Adrenal gland (tissue), 5 donors: ENCODE results near the gene FAM120B.

Experiments used
- CTCF ChIP-seq, 6 experiments: fragments of 450-650 bp in 4 of 6; fragments of 200-600 bp in 2 of 6; sonication (generic) in 1 of 6; IDR thresholded peaks; 1 replicate in 5 of 6; 2 replicates in 1 of 6; pipeline versions ENCODE4 v1.5.1 to v1.8.0; 2016 to 2021; ENCODE audit warnings: antibody characterized with exemption in 6 of 6, mild to moderate bottlenecking in 2 of 6, moderate library complexity in 1 of 6
- POLR2A ChIP-seq, 2 donors: fragments of 450-650 bp; IDR thresholded peaks; one replicate each; pipeline ENCODE4 v1.6.1; 2017; ENCODE audit warnings: antibody characterized with exemption in 2 of 2, mild to moderate bottlenecking in 2 of 2, moderate library complexity in 1 of 2
- donor health status: DM: no; HTN: no; CAD: no.

- TF ChIP-seq POLR2A (IDR thresholded peaks at IDR 0.05) = no peak
- no peak for TF ChIP-seq CTCF (IDR thresholded peaks at IDR 0.05)
Measured at GRCh38 chr6:170417881-170418280, 111.3 kb downstream of the FAM120B start.
